SU-DHL-6 (cell line): ENCODE results near the gene HSPD1.

Experiments
- EZH2phosphoT487 ChIP-seq: fragments of 200-600 bp; sonication (generic), shearing (Covaris generic); conservative IDR thresholded peaks from 2 replicates; pipeline ENCODE4 v1.6.1; 2018; ENCODE audit warnings: mild to moderate bottlenecking, antibody characterized with exemption, low read length, moderate library complexity, mixed read lengths
- TF ChIP-seq, protein P1 (sequence below): fragments of 200-600 bp; sonication (generic); IDR thresholded peaks from one replicate; pipeline ENCODE4 v1.5.1; 2017; ENCODE audit warnings: antibody characterized with exemption, mild to moderate bottlenecking, low read length, moderate library complexity; ENCODE audit not compliant: insufficient read depth, poor library complexity, severe bottlenecking

DNA sequence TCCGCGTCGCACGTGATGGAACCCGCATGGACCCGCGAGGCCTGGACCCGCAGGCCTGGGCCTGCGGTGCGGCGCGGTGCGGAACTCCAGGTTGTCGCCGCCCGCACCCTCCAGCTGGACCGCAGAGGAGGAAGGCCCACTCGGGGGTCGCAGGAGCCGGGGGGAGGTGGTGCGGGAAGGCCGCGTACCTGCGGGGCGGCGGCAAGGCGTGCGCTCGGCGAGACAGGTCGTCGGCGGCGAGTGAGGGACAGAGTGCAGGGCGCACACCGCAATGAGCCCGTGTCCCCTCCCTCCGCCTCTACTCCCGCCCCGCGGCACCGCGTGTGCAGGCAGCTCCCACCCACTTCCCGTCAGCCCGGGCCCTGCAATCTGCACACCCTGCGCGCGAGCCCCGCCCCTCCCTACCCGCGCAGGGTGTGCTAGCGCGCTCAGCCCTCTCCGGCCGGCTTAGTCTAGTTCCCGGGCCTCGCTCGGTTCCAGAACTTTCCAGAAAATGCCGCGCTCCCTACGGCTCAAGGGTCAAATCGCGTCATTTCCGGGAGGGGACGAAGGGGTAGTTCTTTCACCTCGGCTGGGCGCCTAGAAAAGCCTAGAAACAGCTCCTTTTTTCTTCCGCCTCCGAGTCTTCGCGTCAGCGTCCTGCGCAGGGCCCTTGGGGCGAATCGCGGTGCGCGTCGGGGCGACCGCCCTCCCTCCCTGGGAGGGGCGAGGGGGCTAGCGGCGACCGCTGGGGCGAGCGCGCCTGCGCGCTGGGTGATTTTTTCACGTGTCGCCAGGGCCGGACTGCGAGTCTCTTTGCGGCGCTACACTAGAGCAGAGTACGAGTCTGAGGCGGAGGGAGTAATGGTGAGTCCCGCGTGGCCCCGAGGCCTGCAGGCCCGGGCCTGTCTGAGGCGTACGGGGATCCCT lies at the start of gene HSPD1, which contains the start of gene HSPE1:
- TF ChIP-seq EZH2phosphoT487: no peak
- TF ChIP-seq, protein P1, sequence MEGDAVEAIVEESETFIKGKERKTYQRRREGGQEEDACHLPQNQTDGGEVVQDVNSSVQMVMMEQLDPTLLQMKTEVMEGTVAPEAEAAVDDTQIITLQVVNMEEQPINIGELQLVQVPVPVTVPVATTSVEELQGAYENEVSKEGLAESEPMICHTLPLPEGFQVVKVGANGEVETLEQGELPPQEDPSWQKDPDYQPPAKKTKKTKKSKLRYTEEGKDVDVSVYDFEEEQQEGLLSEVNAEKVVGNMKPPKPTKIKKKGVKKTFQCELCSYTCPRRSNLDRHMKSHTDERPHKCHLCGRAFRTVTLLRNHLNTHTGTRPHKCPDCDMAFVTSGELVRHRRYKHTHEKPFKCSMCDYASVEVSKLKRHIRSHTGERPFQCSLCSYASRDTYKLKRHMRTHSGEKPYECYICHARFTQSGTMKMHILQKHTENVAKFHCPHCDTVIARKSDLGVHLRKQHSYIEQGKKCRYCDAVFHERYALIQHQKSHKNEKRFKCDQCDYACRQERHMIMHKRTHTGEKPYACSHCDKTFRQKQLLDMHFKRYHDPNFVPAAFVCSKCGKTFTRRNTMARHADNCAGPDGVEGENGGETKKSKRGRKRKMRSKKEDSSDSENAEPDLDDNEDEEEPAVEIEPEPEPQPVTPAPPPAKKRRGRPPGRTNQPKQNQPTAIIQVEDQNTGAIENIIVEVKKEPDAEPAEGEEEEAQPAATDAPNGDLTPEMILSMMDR: no peak
